HL-60 (cell line): Measurements from ENCODE around the gene PPFIBP2.

ENCODE experiments used
- DNase-seq, 2 experiments: peaks; one replicate each; pipeline ENCODE4 v3.0.0-alpha.2; 2010 to 2020; ENCODE audit warnings: low read depth in 1 of 2, low spot score in 1 of 2
- H3K27ac ChIP-seq: fragments of 250-450 bp; sonication (Bioruptor Pico); replicated peaks from 2 replicates; pipeline ENCODE4 v1.5.1; 2020; ENCODE audit warnings: mild to moderate bottlenecking, moderate library complexity
- H3K27me3 ChIP-seq: fragments of 250-450 bp; sonication (Bioruptor Pico); 2 replicates; pipeline ENCODE4 v1.5.1; 2021; ENCODE audit warnings: mild to moderate bottlenecking, moderate library complexity; ENCODE audit not compliant: insufficient read depth, poor library complexity, severe bottlenecking
- H3K4me3 ChIP-seq: replicated peaks from 2 replicates; pipeline ENCODE4 v1.5.1; 2011; ENCODE audit warnings: mild to moderate bottlenecking, control low read depth, low read length; ENCODE audit not compliant: insufficient read depth
- CTCF ChIP-seq: IDR thresholded peaks from one replicate; pipeline ENCODE4 v1.5.1; 2011; ENCODE audit warnings: low read length, control low read depth, inconsistent platforms; ENCODE audit not compliant: insufficient read depth
- GABPA ChIP-seq: IDR thresholded peaks from 2 replicates; pipeline ENCODE4 v1.6.1; 2012; ENCODE audit warnings: low read depth
- POLR2AphosphoS5 ChIP-seq: IDR thresholded peaks from 2 replicates; pipeline ENCODE4 v1.6.1; 2012; ENCODE audit warnings: low read depth
- REST ChIP-seq: IDR thresholded peaks from 2 replicates; pipeline ENCODE4 v1.6.1; 2012; ENCODE audit warnings: low read depth; ENCODE audit not compliant: insufficient replicate concordance
- SPI1 ChIP-seq: IDR thresholded peaks from 2 replicates; pipeline ENCODE4 v1.6.1; 2012; ENCODE audit warnings: low read depth, mild to moderate bottlenecking, borderline replicate concordance

The PPFIBP2 gene

GRCh38 chr11:7523416-7524210 is 9.8 kb downstream of the PPFIBP2 start:
- DNase-seq, result no peak
- Histone ChIP-seq H3K4me3 (no peak overlapping the region), H3K27me3 (no peaks in the 10 kb centered on the region), H3K27ac (no peak overlapping the region)
- TF ChIP-seq SPI1 (peak; percentile 67; the same call in 1 of the 2 replicates), CTCF (no peak)

- H3K27me3 ChIP-seq, result no peaks in the 10 kb centered on the region
- peak in 1 of 2 experiments; percentile 33 for DNase-seq
These were observed 10.8 kb downstream of the PPFIBP2 start for GRCh38 chr11:7524462-7525235.

GRCh38 chr11:7525424-7525823 is 11.6 kb downstream of the PPFIBP2 start:
- Histone ChIP-seq H3K4me3 (no peak overlapping the region), H3K27ac (no peak overlapping the region), H3K27me3 (no peaks in the 10 kb centered on the region)
- no peak for DNase-seq
- TF ChIP-seq REST (no peak), GABPA (no peak), CTCF (no peak), SPI1 (no peak), POLR2AphosphoS5 (no peak)

More at GRCh38 chr11:7524462-7525235, 10.8 kb downstream of the PPFIBP2 start:
- Histone ChIP-seq H3K27ac (no peak overlapping the region), H3K4me3 (no peak overlapping the region)
- no peak for TF ChIP-seq POLR2AphosphoS5
- no peak for TF ChIP-seq CTCF
- TF ChIP-seq SPI1, result peak; percentile 41; the same call in 1 of the 2 replicates
- TF ChIP-seq REST, result no peak
- TF ChIP-seq GABPA, result no peak
